ENCODE results near the gene LLPH.
A peak's percentile ranks its signal among the peaks of the same experiment; 100 is the strongest.

The LLPH gene

GRCh38 chr12:66129934-66130266 is 650 bp downstream of the LLPH start:
- no peak for TF ChIP-seq CTCF (IDR thresholded peaks at IDR 0.05; ENCODE audit: low read length, missing control alignments)
- no peak for DNase-seq (ENCODE audit: low read depth)
- H3K4me3 ChIP-seq (replicated peaks; ENCODE audit: low read depth, low read length) = peak overlapping the region; percentile 88

DNA sequence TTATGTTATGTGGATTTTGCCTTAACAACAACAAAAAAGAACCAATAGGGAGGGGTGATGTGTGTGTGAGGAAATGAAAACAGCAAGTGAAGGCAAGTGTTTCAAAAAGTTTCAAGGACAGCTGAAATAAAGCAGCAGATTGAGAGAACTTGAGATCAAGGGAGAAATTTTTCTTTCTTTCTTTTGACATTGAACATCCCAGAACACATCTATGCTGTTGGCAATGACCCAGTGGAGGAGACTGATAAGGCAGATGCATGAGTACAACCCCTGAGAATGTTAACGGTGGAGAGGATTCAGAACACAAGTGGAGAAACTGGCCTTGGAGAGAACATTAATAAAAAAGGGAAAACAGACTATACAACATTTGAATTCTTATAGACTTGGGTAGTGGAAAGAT is 2.9 kb downstream of the LLPH start:
- peak; percentile 67 for DNase-seq (ENCODE audit: low read depth)
- no peak for TF ChIP-seq CTCF (IDR thresholded peaks at IDR 0.05; ENCODE audit: low read length, missing control alignments)
- no peak overlapping the region for H3K4me3 ChIP-seq (replicated peaks; ENCODE audit: low read depth, low read length)

DNA sequence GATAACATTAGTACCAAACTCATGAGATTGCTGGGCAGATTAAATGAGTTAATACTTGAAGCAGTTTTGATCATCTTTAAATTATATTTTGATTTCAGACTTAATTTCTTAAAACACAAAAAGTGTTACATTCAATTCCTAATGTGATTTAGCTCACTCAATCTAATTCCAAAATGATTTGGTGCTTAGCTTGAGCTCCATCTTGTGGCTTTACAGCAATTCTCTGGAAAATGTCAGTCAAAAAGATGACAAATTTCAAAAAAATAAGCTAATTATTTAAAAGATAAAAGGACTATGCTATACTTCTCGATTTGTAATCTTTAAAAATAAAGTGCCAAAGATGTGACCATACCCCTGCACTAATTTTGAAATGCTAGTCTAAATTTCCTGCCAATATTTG is 10.1 kb downstream of the LLPH start:
- no peak for DNase-seq (ENCODE audit: low read depth)
- TF ChIP-seq CTCF (IDR thresholded peaks at IDR 0.05; ENCODE audit: low read length, missing control alignments) = peak; percentile 9

DNA sequence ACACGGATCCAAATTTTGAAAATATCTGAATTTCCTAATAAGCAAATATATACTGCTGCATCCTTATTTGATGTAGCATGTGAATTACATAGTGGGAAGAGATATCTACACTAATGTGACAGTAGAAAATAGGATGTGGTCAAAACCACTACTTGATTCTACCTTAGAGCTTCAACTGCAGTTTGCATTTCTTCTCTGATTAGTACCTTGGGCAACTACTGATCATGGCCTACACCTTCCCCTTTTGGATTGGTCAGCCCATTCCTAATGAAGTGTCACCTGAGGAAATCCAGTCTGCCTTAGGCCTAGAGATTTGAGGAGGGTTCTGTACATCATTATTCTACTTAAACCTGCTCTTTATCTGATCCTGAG is 10.7 kb downstream of the LLPH start:
- no peak for TF ChIP-seq CTCF (IDR thresholded peaks at IDR 0.05; ENCODE audit: low read length, missing control alignments)
- H3K4me3 ChIP-seq (replicated peaks; ENCODE audit: low read depth, low read length) = no peak overlapping the region
- no peak for DNase-seq (ENCODE audit: low read depth)

More for the DNA sequence above, 10.1 kb downstream of the LLPH start:
- H3K4me3 ChIP-seq (replicated peaks; ENCODE audit: low read depth, low read length) = no peak overlapping the region

- H3K4me3 ChIP-seq (replicated peaks; ENCODE audit: low read depth, low read length) = no peak overlapping the region
- TF ChIP-seq CTCF (IDR thresholded peaks at IDR 0.05; ENCODE audit: low read length, missing control alignments) = no peak
- no peak for DNase-seq (ENCODE audit: low read depth)
Measured at GRCh38 chr12:66119229-66119869, 11.2 kb downstream of the LLPH start.

DNA sequence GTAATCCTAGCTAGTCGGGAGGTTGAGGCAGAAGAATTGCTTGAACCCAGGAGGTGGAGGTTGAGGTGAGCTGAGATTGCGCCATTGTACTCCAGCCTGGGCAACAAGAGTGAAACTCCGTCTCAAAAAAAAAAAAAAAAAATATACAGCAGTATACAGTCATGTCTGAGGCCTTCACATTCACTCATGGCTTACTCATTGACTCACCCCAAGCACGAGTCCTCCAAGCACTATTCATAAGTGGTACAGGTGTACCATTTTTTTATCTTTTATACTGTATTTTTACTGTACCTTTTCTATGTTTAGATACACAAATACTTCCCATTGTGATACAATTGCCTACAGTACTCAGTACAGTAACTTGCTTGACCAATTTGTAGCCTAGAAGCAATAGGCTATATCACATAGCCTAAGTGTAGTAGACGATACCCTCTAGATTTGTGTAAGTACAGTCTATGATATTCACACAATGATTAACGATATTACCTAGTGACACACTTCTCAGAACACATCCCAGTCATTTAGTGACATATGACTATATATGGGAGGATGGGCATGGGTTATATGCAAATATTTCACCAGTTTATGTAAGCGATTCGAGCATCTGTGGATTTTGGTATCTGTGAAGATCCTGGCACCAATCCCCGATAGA is 12.2 kb downstream of the LLPH start:
- no peak for DNase-seq (ENCODE audit: low read depth)
- no peak overlapping the region for H3K4me3 ChIP-seq (replicated peaks; ENCODE audit: low read depth, low read length)
- TF ChIP-seq CTCF (IDR thresholded peaks at IDR 0.05; ENCODE audit: low read length, missing control alignments) = no peak

- TF ChIP-seq CTCF (IDR thresholded peaks at IDR 0.05; ENCODE audit: low read length, missing control alignments) = no peak
- H3K4me3 ChIP-seq (replicated peaks; ENCODE audit: low read depth, low read length) = no peak overlapping the region
- no peak for DNase-seq (ENCODE audit: low read depth)
Measured at GRCh38 chr12:66117242-66117641, 13.3 kb downstream of the LLPH start.

Data from fibroblast of pulmonary artery (primary cell).